SK-N-MC (cell line): ENCODE data around the gene YJU2.

ENCODE experiments used
- EZH2 ChIP-seq: fragments of 200-600 bp; sonication (generic); IDR thresholded peaks from one replicate; pipeline ENCODE4 v1.6.1; 2017; ENCODE audit warnings: antibody characterized with exemption
- FOXP2 ChIP-seq: optimal IDR thresholded peaks from 2 replicates; pipeline ENCODE3; 2011; ENCODE audit warnings: mild to moderate bottlenecking, moderate library complexity; ENCODE audit not compliant: insufficient read depth; ENCODE audit errors: extremely low read length, control extremely low read depth
- POLR2AphosphoS5 ChIP-seq: IDR thresholded peaks from 2 replicates; pipeline ENCODE4 v1.6.1; 2012; ENCODE audit warnings: mild to moderate bottlenecking, low read depth, low read length, borderline replicate concordance

GRCh38 chr19:4305659-4306058, 58.8 kb downstream of the YJU2 start:
- TF ChIP-seq EZH2 (no peak), POLR2AphosphoS5 (no peak), FOXP2 (no peak)
